ENCODE data around the gene FHL3.

DNA sequence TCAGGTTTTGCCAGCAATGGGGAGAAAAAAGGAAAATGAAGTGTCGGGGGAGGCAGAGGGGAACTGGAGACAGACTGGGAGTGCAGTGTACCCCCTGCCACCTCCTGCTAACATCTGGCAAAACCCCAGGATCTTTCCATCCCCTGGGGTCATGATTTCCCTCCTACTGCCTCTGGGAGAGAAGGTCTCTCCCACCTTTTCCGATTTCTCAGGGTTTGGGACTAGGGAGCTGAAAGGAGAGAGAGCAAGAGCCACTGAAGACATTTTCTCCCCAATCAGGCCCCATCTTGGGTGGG, 5.1 kb downstream of the FHL3 start:
- TF ChIP-seq EZH2phosphoT487 (IDR thresholded peaks at IDR 0.05; ENCODE audit: unreplicated experiment) (no peak), POLR2AphosphoS5 (IDR thresholded peaks at IDR 0.05; ENCODE audit: low read depth) (no peak), JUNB (IDR thresholded peaks at IDR 0.05; ENCODE audit: unreplicated experiment) (no peak), ZNF331 (CRISPR knock-in tag; IDR thresholded peaks at IDR 0.05; ENCODE audit: low read depth) (no peak), EZH2 (IDR thresholded peaks at IDR 0.05; ENCODE audit: low read depth, unreplicated experiment) (no peak), NANOG (IDR thresholded peaks at IDR 0.05; ENCODE audit: borderline replicate concordance) (no peak)
- TF ChIP-seq, protein P1, sequence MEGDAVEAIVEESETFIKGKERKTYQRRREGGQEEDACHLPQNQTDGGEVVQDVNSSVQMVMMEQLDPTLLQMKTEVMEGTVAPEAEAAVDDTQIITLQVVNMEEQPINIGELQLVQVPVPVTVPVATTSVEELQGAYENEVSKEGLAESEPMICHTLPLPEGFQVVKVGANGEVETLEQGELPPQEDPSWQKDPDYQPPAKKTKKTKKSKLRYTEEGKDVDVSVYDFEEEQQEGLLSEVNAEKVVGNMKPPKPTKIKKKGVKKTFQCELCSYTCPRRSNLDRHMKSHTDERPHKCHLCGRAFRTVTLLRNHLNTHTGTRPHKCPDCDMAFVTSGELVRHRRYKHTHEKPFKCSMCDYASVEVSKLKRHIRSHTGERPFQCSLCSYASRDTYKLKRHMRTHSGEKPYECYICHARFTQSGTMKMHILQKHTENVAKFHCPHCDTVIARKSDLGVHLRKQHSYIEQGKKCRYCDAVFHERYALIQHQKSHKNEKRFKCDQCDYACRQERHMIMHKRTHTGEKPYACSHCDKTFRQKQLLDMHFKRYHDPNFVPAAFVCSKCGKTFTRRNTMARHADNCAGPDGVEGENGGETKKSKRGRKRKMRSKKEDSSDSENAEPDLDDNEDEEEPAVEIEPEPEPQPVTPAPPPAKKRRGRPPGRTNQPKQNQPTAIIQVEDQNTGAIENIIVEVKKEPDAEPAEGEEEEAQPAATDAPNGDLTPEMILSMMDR (conservative IDR thresholded peaks at IDR 0.05; ENCODE audit: low read depth in 2 of 2), result no peak

Data from GM23338 (cell line).